ENCODE results near the gene NOL7. TPM values are rescaled to one million over a fixed set of nuclear protein-coding genes. Genes with fewer than 3 reads are reported as not detected.

Gene NOL7
- total and polyA plus RNA-seq, 2 donors (not counting 1 experiment from before 2014, with no cell fraction given) = 24.7 to 58.3 TPM

GRCh38 chr6:13581700-13582229 is 33.4 kb upstream of the NOL7 start:
- H2AFZ ChIP-seq (ENCODE audit: insufficient read depth, low read depth, low read length, poor library complexity, severe bottlenecking) = no peak overlapping the region
- Mint-ChIP-seq H3K27ac (no peak overlapping the region), H3K4me3 (no peak overlapping the region), H3K27me3 (no peaks in the 10 kb centered on the region), H3K9me3 (ENCODE audit: insufficient read depth) (no peaks in the 10 kb centered on the region), H3K4me1 (no peaks in the 10 kb centered on the region)
- H3K4me1 ChIP-seq (ENCODE audit: control insufficient read depth in 2 of 2, insufficient read depth in 2 of 2, low read length in 2 of 2) = no peaks in the 10 kb centered on the region
- no peak for TF ChIP-seq CTCF (IDR thresholded peaks at IDR 0.05)
- no peak for TF ChIP-seq EZH2 (IDR thresholded peaks at IDR 0.05; ENCODE audit: borderline replicate concordance, insufficient read depth, low read depth, low read length, poor library complexity, severe bottlenecking)
- H3K27ac ChIP-seq (ENCODE audit: low read length in 2 of 2) = no peak overlapping the region
- intact Hi-C loops (cut with micrococcal nuclease) = no loop called here
- no peak for ATAC-seq (ENCODE audit: low read depth)
- H3K4me2 ChIP-seq (replicated peaks; ENCODE audit: low read depth, low read length, poor library complexity, severe bottlenecking) = no peak overlapping the region
- ChIA-PET POLR2A (no interaction called here), CTCF (no interaction called here)
- peaks cover 0 to 22% of the 10 kb centered on the region in 2 experiments for H3K36me3 ChIP-seq (replicated peaks in 1 of 2; ENCODE audit: control extremely low read depth in 1 of 2, control insufficient read depth in 1 of 2, extremely low read depth in 1 of 2, insufficient read depth in 2 of 2, low read length in 1 of 2)
- DNase-seq = no peak
- no peaks in the 10 kb centered on the region for H4K20me1 ChIP-seq (ENCODE audit: control insufficient read depth, insufficient read depth, low read length, poor library complexity, severe bottlenecking)
- H3K27me3 ChIP-seq (replicated peaks in 1 of 4; ENCODE audit: control extremely low read depth in 1 of 4, control insufficient read depth in 3 of 4, insufficient read depth in 4 of 4, low read length in 3 of 4) = no peaks in the 10 kb centered on the region
- no peak overlapping the region for H3K4me3 ChIP-seq (ENCODE audit: control extremely low read depth in 1 of 5, extremely low read depth in 1 of 5, insufficient read depth in 1 of 5, low read depth in 2 of 5, low read length in 4 of 5)
- H3K9me3 ChIP-seq (ENCODE audit: control extremely low read depth in 1 of 3, control insufficient read depth in 2 of 3, insufficient read depth in 1 of 3, low read length in 2 of 3) = no peaks in the 10 kb centered on the region
- H3K79me2 ChIP-seq (ENCODE audit: control insufficient read depth, insufficient read depth, low read length) = peaks cover 14% of the 10 kb centered on the region
- 94% methylated on average over 6 of the region's 9 CpGs for WGBS (ENCODE audit: insufficient coverage)
- H3K9ac ChIP-seq (ENCODE audit: low read length) = no peak overlapping the region

GRCh38 chr6:13586603-13587542 is 28.3 kb upstream of the NOL7 start:
- DNase-seq (no peak), ATAC-seq (ENCODE audit: low read depth) (no peak)
- CTCF ChIA-PET = interaction anchor here (1.7 kb wide), 1 partner anchor 12 kb away, joined by 7 read pairs; the partner anchor contains the start of gene SIRT5
- H4K20me1 ChIP-seq (ENCODE audit: control insufficient read depth, insufficient read depth, low read length, poor library complexity, severe bottlenecking) = no peaks in the 10 kb centered on the region
- Mint-ChIP-seq H3K27me3 (no peaks in the 10 kb centered on the region), H3K4me3 (no peak overlapping the region), H3K9me3 (ENCODE audit: insufficient read depth) (no peaks in the 10 kb centered on the region), H3K4me1 (no peaks in the 10 kb centered on the region), H3K27ac (no peak overlapping the region)
- peaks cover 11 to 39% of the 10 kb centered on the region in 2 experiments for H3K36me3 ChIP-seq (replicated peaks in 1 of 2; ENCODE audit: control extremely low read depth in 1 of 2, control insufficient read depth in 1 of 2, extremely low read depth in 1 of 2, insufficient read depth in 2 of 2, low read length in 1 of 2)
- POLR2A ChIA-PET = no interaction called here
- no peaks in the 10 kb centered on the region for H3K9me3 ChIP-seq (ENCODE audit: control extremely low read depth in 1 of 3, control insufficient read depth in 2 of 3, insufficient read depth in 1 of 3, low read length in 2 of 3)
- H3K4me3 ChIP-seq (ENCODE audit: control extremely low read depth in 1 of 5, extremely low read depth in 1 of 5, insufficient read depth in 1 of 5, low read depth in 2 of 5, low read length in 4 of 5) = no peak overlapping the region
- no peak for TF ChIP-seq CTCF (IDR thresholded peaks at IDR 0.05)
- TF ChIP-seq EZH2 (IDR thresholded peaks at IDR 0.05; ENCODE audit: borderline replicate concordance, insufficient read depth, low read depth, low read length, poor library complexity, severe bottlenecking) = no peak
- no peak overlapping the region for H3K4me2 ChIP-seq (replicated peaks; ENCODE audit: low read depth, low read length, poor library complexity, severe bottlenecking)
- no peak overlapping the region for H2AFZ ChIP-seq (ENCODE audit: insufficient read depth, low read depth, low read length, poor library complexity, severe bottlenecking)
- H3K4me1 ChIP-seq (ENCODE audit: control insufficient read depth in 2 of 2, insufficient read depth in 2 of 2, low read length in 2 of 2) = no peaks in the 10 kb centered on the region
- no peaks in the 10 kb centered on the region for H3K27me3 ChIP-seq (replicated peaks in 1 of 4; ENCODE audit: control extremely low read depth in 1 of 4, control insufficient read depth in 3 of 4, insufficient read depth in 4 of 4, low read length in 3 of 4)
- H3K9ac ChIP-seq (ENCODE audit: low read length) = no peak overlapping the region
- peaks cover 21% of the 10 kb centered on the region for H3K79me2 ChIP-seq (ENCODE audit: control insufficient read depth, insufficient read depth, low read length)
- 92% methylated on average over 7 of the region's 7 CpGs for WGBS (ENCODE audit: insufficient coverage)
- intact Hi-C loops (cut with micrococcal nuclease) = no loop called here
- no peak overlapping the region for H3K27ac ChIP-seq (ENCODE audit: low read length in 2 of 2)

Measured in B cell (primary cell).